ENCODE measurements around the gene MRPL2.

Gene MRPL2

DNA sequence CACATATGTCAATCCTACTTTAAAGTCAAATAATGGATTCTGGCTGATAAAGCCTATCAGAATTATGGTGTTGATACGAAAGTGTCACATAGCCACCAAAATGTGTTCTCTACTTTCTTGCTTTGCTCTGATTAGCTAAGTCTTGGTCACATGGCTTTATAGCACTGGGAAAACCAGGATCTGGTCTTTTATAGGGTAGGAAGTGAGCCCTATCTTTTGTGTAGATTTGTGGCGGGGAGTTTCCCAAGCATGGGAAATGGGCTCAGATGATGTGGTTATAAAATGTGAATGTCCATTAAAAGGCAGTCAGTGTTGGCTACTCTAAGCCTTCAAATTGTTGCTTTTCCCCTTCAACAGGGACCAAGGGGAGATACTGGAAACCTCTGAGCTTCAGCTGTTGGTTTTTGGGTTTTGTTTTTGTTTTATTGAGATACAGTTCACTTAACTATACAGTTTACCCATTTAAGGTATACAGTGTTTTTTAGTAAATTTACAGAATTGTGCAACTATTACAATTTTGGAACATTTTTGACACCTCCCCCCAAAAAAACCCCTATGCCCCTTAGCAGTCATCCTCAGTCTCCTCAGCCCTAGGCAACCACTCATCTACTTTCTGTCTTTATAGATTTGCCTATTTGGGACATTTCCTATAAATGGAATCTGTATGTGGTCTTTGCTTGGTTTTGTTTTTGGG is 25.6 kb downstream of the MRPL2 start:
- no peaks in the 10 kb centered on the region for H3K9me2 ChIP-seq (ENCODE audit: low read depth, low read length)
- H3K27ac ChIP-seq (ENCODE audit: low read depth, low read length, poor library complexity, severe bottlenecking), result no peak overlapping the region
- H3K4me2 ChIP-seq (ENCODE audit: low read length), result no peak overlapping the region
- H3K9ac ChIP-seq (ENCODE audit: low read length), result no peak overlapping the region
- H3K9me3 ChIP-seq (ENCODE audit: low read length), result no peaks in the 10 kb centered on the region
- H3K36me3 ChIP-seq (ENCODE audit: insufficient read depth, low read length), result peaks cover 75% of the 10 kb centered on the region
- H2AFZ ChIP-seq (ENCODE audit: low read length), result no peak overlapping the region
- no peaks in the 10 kb centered on the region for H3F3A ChIP-seq (ENCODE audit: insufficient read depth, low read length)
- no peaks in the 10 kb centered on the region for H3K27me3 ChIP-seq (ENCODE audit: insufficient read depth, low read length)
- TF ChIP-seq, protein P1, sequence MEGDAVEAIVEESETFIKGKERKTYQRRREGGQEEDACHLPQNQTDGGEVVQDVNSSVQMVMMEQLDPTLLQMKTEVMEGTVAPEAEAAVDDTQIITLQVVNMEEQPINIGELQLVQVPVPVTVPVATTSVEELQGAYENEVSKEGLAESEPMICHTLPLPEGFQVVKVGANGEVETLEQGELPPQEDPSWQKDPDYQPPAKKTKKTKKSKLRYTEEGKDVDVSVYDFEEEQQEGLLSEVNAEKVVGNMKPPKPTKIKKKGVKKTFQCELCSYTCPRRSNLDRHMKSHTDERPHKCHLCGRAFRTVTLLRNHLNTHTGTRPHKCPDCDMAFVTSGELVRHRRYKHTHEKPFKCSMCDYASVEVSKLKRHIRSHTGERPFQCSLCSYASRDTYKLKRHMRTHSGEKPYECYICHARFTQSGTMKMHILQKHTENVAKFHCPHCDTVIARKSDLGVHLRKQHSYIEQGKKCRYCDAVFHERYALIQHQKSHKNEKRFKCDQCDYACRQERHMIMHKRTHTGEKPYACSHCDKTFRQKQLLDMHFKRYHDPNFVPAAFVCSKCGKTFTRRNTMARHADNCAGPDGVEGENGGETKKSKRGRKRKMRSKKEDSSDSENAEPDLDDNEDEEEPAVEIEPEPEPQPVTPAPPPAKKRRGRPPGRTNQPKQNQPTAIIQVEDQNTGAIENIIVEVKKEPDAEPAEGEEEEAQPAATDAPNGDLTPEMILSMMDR (IDR thresholded peaks at IDR 0.05; ENCODE audit: low read length), result no peak
- TF ChIP-seq EZH2 (IDR thresholded peaks at IDR 0.05; ENCODE audit: borderline replicate concordance, low read length), result no peak
- no peak overlapping the region for H3K4me3 ChIP-seq (ENCODE audit: low read depth, low read length, poor library complexity, severe bottlenecking)
- no peaks in the 10 kb centered on the region for H3K4me1 ChIP-seq (ENCODE audit: insufficient read depth, low read length, severe bottlenecking)
- no peaks in the 10 kb centered on the region for H4K20me1 ChIP-seq (ENCODE audit: insufficient read depth, low read length)
- H3K79me2 ChIP-seq (ENCODE audit: insufficient read depth, low read length), result no peaks in the 10 kb centered on the region

DNA sequence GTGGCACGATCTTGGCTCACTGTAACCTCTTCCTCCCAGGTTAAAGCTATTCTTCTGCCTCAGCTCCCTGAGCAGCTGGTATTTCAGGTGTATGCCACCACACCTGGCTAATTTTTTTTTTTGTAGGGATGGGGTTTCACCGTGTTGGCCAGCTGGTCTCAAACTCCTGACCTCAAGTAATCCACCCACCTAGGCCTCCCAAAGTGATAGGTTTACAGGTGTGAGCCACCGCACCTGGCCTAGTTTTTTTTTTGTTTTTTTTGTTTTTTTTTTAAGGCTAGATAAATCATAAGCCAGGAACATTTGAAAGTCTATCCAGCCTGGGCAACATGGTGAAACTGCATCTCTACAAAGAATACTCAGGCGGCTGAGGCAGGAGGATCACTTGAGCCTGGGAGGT is 26.9 kb downstream of the MRPL2 start:
- Histone ChIP-seq H3K27me3 (ENCODE audit: insufficient read depth, low read length) (no peaks in the 10 kb centered on the region), H2AFZ (ENCODE audit: low read length) (no peak overlapping the region), H3K9me3 (ENCODE audit: low read length) (no peaks in the 10 kb centered on the region), H3K9ac (ENCODE audit: low read length) (no peak overlapping the region), H3K4me2 (ENCODE audit: low read length) (no peak overlapping the region), H3K27ac (ENCODE audit: low read depth, low read length, poor library complexity, severe bottlenecking) (no peak overlapping the region), H3K36me3 (ENCODE audit: insufficient read depth, low read length) (peaks cover 74% of the 10 kb centered on the region), H3K9me2 (ENCODE audit: low read depth, low read length) (no peaks in the 10 kb centered on the region), H3K79me2 (ENCODE audit: insufficient read depth, low read length) (no peaks in the 10 kb centered on the region), H3K4me3 (ENCODE audit: low read depth, low read length, poor library complexity, severe bottlenecking) (no peak overlapping the region), H3F3A (ENCODE audit: insufficient read depth, low read length) (no peaks in the 10 kb centered on the region), H4K20me1 (ENCODE audit: insufficient read depth, low read length) (no peaks in the 10 kb centered on the region), H3K4me1 (ENCODE audit: insufficient read depth, low read length, severe bottlenecking) (no peaks in the 10 kb centered on the region)
- TF ChIP-seq EZH2 (IDR thresholded peaks at IDR 0.05; ENCODE audit: borderline replicate concordance, low read length), result no peak
- TF ChIP-seq, protein P1 (IDR thresholded peaks at IDR 0.05; ENCODE audit: low read length), result no peak

DNA sequence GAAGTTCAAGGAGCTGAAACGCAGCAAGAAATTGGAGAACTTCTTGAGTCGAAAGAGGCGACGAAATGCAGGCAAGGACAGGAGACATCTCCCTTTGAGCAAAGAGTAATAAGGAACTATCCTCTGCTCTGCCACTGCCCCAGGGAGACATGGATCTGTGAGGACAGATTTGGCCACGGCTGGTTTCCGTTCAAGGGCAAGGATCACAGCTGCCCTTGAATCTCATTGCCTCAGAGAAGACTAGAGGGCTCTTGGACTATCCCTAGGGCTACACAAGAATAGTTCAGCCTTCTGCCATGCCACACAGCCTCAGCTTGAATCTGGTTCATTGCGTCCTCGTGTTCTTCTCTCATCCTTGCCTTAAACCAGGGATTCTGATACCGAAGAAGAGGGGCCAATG is 30.1 kb downstream of the MRPL2 start:
- H3K9me2 ChIP-seq (ENCODE audit: low read depth, low read length), result no peaks in the 10 kb centered on the region
- H3F3A ChIP-seq (ENCODE audit: insufficient read depth, low read length), result no peaks in the 10 kb centered on the region
- no peak overlapping the region for H2AFZ ChIP-seq (ENCODE audit: low read length)
- H3K4me3 ChIP-seq (ENCODE audit: low read depth, low read length, poor library complexity, severe bottlenecking), result no peak overlapping the region
- no peaks in the 10 kb centered on the region for H3K9me3 ChIP-seq (ENCODE audit: low read length)
- no peak overlapping the region for H3K27ac ChIP-seq (ENCODE audit: low read depth, low read length, poor library complexity, severe bottlenecking)
- no peak overlapping the region for H3K4me2 ChIP-seq (ENCODE audit: low read length)
- TF ChIP-seq, protein P1 (IDR thresholded peaks at IDR 0.05; ENCODE audit: low read length), result no peak
- TF ChIP-seq EZH2 (IDR thresholded peaks at IDR 0.05; ENCODE audit: borderline replicate concordance, low read length), result no peak
- no peaks in the 10 kb centered on the region for H3K27me3 ChIP-seq (ENCODE audit: insufficient read depth, low read length)
- no peaks in the 10 kb centered on the region for H3K79me2 ChIP-seq (ENCODE audit: insufficient read depth, low read length)
- peaks cover 89% of the 10 kb centered on the region for H3K36me3 ChIP-seq (ENCODE audit: insufficient read depth, low read length)
- no peaks in the 10 kb centered on the region for H4K20me1 ChIP-seq (ENCODE audit: insufficient read depth, low read length)
- H3K9ac ChIP-seq (ENCODE audit: low read length), result no peak overlapping the region
- H3K4me1 ChIP-seq (ENCODE audit: insufficient read depth, low read length, severe bottlenecking), result no peaks in the 10 kb centered on the region
